Measurements from ENCODE around the gene GNAS-AS1. TPM values are rescaled to one million over a fixed set of nuclear protein-coding genes. Genes with fewer than 3 reads are reported as not detected.

GNAS-AS1 gene
- total and polyA plus RNA-seq, 10 of the 15 experiments (the other 5 are each of a cell fraction or from before 2014, with no cell fraction given): 0.06 to 2.7 (median 1.2) TPM

DNA sequence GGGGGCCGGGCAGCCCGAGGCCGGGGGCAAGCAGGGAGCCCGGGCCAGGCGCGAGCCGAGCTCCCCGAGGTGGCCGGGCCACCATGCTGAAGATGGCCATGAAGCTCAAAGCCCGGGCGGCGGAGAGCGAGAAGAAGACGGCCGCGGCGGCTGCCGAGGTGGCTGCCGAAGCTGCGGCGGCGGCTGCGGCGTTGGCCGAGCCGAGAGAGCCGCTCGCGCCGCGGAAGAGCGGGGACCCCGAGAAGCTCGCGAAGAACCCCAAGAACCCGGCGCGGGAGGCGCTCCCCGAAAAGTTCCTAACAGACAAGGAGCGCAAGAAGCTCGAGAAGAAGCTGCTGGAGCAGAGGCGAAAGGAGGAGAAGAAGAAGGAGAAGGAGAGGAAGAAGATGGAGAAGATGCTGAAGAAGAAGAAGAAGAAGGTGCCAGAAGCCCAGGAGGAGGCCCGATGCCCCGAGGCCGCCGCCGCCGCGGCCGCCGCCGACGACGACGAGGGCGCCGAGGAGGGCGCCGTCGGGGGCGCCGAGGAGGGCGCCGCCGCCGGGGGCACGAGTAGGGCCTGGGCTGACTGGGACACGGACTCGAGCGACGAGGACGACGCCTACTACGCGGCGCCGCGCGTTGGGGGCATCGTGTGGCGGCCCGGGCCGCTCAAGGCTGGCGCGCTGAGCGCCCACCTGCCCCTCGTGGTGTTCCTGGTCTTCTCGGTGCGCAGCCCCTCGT, 39.3 kb upstream of the GNAS-AS1 start:
- Histone ChIP-seq H3K4me3 (peak overlapping the region; percentile 76), H2AFZ (ENCODE audit: control insufficient read depth, low read depth, low read length) (peak overlapping the region; percentile 62), H3K79me2 (ENCODE audit: control insufficient read depth, insufficient read depth, low read length) (peaks cover 49% of the 10 kb centered on the region), H3K9me3 (replicated peaks; ENCODE audit: control insufficient read depth, insufficient read depth, low read length) (no peaks in the 10 kb centered on the region), H3K27me3 (replicated peaks in 1 of 2; ENCODE audit: control insufficient read depth in 2 of 2, insufficient read depth in 2 of 2, low read length in 1 of 2) (no peaks in the 10 kb centered on the region), H3K9ac (ENCODE audit: control insufficient read depth, insufficient read depth, low read length) (peak overlapping the region; percentile 78), H3K36me3 (ENCODE audit: control insufficient read depth in 2 of 2, insufficient read depth in 2 of 2, low read length in 1 of 2) (no peaks in the 10 kb centered on the region), H3K4me1 (ENCODE audit: control insufficient read depth, insufficient read depth, low read length) (peaks cover 24% of the 10 kb centered on the region), H3K4me2 (ENCODE audit: control insufficient read depth, insufficient read depth) (peak overlapping the region; percentile 72), H4K20me1 (ENCODE audit: control insufficient read depth, insufficient read depth) (peaks cover 5% of the 10 kb centered on the region; the same call in 1 of the 2 replicates), H3K27ac (ENCODE audit: control insufficient read depth, insufficient read depth) (peak overlapping the region; percentile 87)
- DNase-seq (ENCODE audit: low read depth, low spot score) (no peak), ATAC-seq (no peak), FAIRE-seq (no peak)
- RAD21 ChIA-PET (ENCODE audit: unreplicated experiment): interaction anchor here (0.9 to 1.1 kb wide), 2 partner anchors 116 to 118 kb away, joined by 3 read pairs; no protein-coding TSS in a partner anchor
- POLR2A ChIA-PET: interaction anchor here (1.0 to 1.5 kb wide), 2 partner anchors 91 to 142 kb away, joined by 5 read pairs; partner anchors contain the start of genes ATP5F1E and NELFCD
- CTCF ChIA-PET: no interaction called here
- BruUV-seq (replicated peaks): no TSS peak
- intact Hi-C loops (cut with micrococcal nuclease; ENCODE audit: unreplicated experiment): loop anchor here (2.0 kb wide), 1 partner anchor 115 kb away; no protein-coding TSS in a partner anchor
- in situ Hi-C loops (cut with MboI): no loop called here
- SMC1A ChIA-PET (ENCODE audit: uncharacterized antibody, unreplicated experiment): interaction anchor here (0.8 to 0.9 kb wide), 2 partner anchors 93 to 115 kb away, joined by 3 to 4 read pairs; no protein-coding TSS in a partner anchor
- WGBS (ENCODE audit: insufficient coverage, insufficient replicate concordance, low lambda C conversion rate, missing lambda C conversion rate): 27% methylated on average over 66 of the region's 91 CpGs
- TF ChIP-seq, protein P1, sequence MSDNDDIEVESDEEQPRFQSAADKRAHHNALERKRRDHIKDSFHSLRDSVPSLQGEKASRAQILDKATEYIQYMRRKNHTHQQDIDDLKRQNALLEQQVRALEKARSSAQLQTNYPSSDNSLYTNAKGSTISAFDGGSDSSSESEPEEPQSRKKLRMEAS (IDR thresholded peaks at IDR 0.05; ENCODE audit: low read depth, low read length): peak; percentile 45; the same call in 1 of the 2 replicates
- TF ChIP-seq, protein P2, sequence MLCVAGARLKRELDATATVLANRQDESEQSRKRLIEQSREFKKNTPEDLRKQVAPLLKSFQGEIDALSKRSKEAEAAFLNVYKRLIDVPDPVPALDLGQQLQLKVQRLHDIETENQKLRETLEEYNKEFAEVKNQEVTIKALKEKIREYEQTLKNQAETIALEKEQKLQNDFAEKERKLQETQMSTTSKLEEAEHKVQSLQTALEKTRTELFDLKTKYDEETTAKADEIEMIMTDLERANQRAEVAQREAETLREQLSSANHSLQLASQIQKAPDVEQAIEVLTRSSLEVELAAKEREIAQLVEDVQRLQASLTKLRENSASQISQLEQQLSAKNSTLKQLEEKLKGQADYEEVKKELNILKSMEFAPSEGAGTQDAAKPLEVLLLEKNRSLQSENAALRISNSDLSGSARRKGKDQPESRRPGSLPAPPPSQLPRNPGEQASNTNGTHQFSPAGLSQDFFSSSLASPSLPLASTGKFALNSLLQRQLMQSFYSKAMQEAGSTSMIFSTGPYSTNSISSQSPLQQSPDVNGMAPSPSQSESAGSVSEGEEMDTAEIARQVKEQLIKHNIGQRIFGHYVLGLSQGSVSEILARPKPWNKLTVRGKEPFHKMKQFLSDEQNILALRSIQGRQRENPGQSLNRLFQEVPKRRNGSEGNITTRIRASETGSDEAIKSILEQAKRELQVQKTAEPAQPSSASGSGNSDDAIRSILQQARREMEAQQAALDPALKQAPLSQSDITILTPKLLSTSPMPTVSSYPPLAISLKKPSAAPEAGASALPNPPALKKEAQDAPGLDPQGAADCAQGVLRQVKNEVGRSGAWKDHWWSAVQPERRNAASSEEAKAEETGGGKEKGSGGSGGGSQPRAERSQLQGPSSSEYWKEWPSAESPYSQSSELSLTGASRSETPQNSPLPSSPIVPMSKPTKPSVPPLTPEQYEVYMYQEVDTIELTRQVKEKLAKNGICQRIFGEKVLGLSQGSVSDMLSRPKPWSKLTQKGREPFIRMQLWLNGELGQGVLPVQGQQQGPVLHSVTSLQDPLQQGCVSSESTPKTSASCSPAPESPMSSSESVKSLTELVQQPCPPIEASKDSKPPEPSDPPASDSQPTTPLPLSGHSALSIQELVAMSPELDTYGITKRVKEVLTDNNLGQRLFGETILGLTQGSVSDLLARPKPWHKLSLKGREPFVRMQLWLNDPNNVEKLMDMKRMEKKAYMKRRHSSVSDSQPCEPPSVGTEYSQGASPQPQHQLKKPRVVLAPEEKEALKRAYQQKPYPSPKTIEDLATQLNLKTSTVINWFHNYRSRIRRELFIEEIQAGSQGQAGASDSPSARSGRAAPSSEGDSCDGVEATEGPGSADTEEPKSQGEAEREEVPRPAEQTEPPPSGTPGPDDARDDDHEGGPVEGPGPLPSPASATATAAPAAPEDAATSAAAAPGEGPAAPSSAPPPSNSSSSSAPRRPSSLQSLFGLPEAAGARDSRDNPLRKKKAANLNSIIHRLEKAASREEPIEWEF (IDR thresholded peaks at IDR 0.05; ENCODE audit: insufficient replicate concordance, low read depth, low read length): no peak
- TF ChIP-seq BHLHE40 (IDR thresholded peaks at IDR 0.05; ENCODE audit: borderline replicate concordance in 1 of 2, low read depth in 2 of 2, low read length in 1 of 2) (peak in 1 of 2 experiments; percentile 35; a peak in 1 of 4 replicates), POU2F2 (IDR thresholded peaks at IDR 0.05; ENCODE audit: borderline replicate concordance, low read depth, low read length) (0 out of 3 replicates have a peak, but pooled peaks have one; percentile 5), SMARCA5 (IDR thresholded peaks at IDR 0.05) (peak; percentile 63; the same call in 1 of the 2 replicates), POLR2AphosphoS2 (IDR thresholded peaks at IDR 0.05; ENCODE audit: low read depth, low read length) (peak; percentile 11; the same call in 1 of the 2 replicates)
- TF ChIP-seq, protein P3, sequence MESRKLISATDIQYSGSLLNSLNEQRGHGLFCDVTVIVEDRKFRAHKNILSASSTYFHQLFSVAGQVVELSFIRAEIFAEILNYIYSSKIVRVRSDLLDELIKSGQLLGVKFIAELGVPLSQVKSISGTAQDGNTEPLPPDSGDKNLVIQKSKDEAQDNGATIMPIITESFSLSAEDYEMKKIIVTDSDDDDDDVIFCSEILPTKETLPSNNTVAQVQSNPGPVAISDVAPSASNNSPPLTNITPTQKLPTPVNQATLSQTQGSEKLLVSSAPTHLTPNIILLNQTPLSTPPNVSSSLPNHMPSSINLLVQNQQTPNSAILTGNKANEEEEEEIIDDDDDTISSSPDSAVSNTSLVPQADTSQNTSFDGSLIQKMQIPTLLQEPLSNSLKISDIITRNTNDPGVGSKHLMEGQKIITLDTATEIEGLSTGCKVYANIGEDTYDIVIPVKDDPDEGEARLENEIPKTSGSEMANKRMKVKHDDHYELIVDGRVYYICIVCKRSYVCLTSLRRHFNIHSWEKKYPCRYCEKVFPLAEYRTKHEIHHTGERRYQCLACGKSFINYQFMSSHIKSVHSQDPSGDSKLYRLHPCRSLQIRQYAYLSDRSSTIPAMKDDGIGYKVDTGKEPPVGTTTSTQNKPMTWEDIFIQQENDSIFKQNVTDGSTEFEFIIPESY (IDR thresholded peaks at IDR 0.05): no peak
